Gastrocnemius medialis (tissue), 4 donors: Measurements from ENCODE around the gene BCDIN3D.

ENCODE experiments used
- CTCF ChIP-seq, 5 experiments: fragments of 450-650 bp in 3 of 5; fragments of 200-600 bp in 2 of 5; sonication (generic) in 2 of 5; IDR thresholded peaks in 4 of 5; conservative IDR thresholded peaks in 1 of 5; 1 replicate in 4 of 5; 2 replicates in 1 of 5; pipeline ENCODE4 v1.5.1; 2016 to 2019; ENCODE audit warnings: antibody characterized with exemption in 5 of 5, mild to moderate bottlenecking in 3 of 5, moderate library complexity in 3 of 5
- POLR2A ChIP-seq, 2 donors: fragments of 450-650 bp; IDR thresholded peaks; one replicate each; pipeline ENCODE4 v1.6.1; 2017; ENCODE audit warnings: antibody characterized with exemption in 2 of 2, mild to moderate bottlenecking in 2 of 2, moderate library complexity in 2 of 2

- no peak for TF ChIP-seq POLR2A (IDR thresholded peaks at IDR 0.05)
- TF ChIP-seq CTCF (IDR thresholded peaks at IDR 0.05 in 4 of 5, conservative IDR thresholded peaks at IDR 0.05 in 1 of 5), result no peak
Measured at GRCh38 chr12:49868952-49869815, 26.3 kb upstream of the BCDIN3D start.
